ENCODE results near the gene PTTG2. TPM values are rescaled to one million over a fixed set of nuclear protein-coding genes. Genes with fewer than 3 reads are reported as not detected.

The PTTG2 gene
- total RNA-seq, 1 donor from 2014 or later: not detected

- H3K4me3 ChIP-seq (ENCODE audit: low read depth, low read length): no peak overlapping the region
- DNase-seq (ENCODE audit: low read depth) (no peak), FAIRE-seq (no peak)
- no peaks in the 10 kb centered on the region for H3K36me3 ChIP-seq (ENCODE audit: control insufficient read depth, insufficient read depth, low read length)
- no peaks in the 10 kb centered on the region for H3K27me3 ChIP-seq (ENCODE audit: control insufficient read depth, insufficient read depth, low read length)
- TF ChIP-seq CTCF (IDR thresholded peaks at IDR 0.05; ENCODE audit: insufficient read depth, low read length, severe bottlenecking): no peak
Observed at GRCh38 chr4:38005637-38006036, 45.4 kb downstream of the PTTG2 start.

GRCh38 chr4:38007645-38008044 lies 47.4 kb downstream of the PTTG2 start:
- DNase-seq (ENCODE audit: low read depth) (no peak), FAIRE-seq (peak; percentile 13)
- Histone ChIP-seq H3K27me3 (ENCODE audit: control insufficient read depth, insufficient read depth, low read length) (no peaks in the 10 kb centered on the region), H3K36me3 (ENCODE audit: control insufficient read depth, insufficient read depth, low read length) (no peaks in the 10 kb centered on the region), H3K4me3 (ENCODE audit: low read depth, low read length) (no peak overlapping the region)
- TF ChIP-seq CTCF (IDR thresholded peaks at IDR 0.05; ENCODE audit: insufficient read depth, low read length, severe bottlenecking): no peak

- H3K36me3 ChIP-seq (ENCODE audit: control insufficient read depth, insufficient read depth, low read length): no peaks in the 10 kb centered on the region
- no peak overlapping the region for H3K4me3 ChIP-seq (ENCODE audit: low read depth, low read length)
- no peak for TF ChIP-seq CTCF (IDR thresholded peaks at IDR 0.05; ENCODE audit: insufficient read depth, low read length, severe bottlenecking)
- DNase-seq (ENCODE audit: low read depth) (no peak), FAIRE-seq (no peak)
- H3K27me3 ChIP-seq (ENCODE audit: control insufficient read depth, insufficient read depth, low read length): no peaks in the 10 kb centered on the region
Observed at GRCh38 chr4:38008571-38009021, 48.4 kb downstream of the PTTG2 start.

GRCh38 chr4:38009421-38009820 lies 49.2 kb downstream of the PTTG2 start:
- no peaks in the 10 kb centered on the region for H3K36me3 ChIP-seq (ENCODE audit: control insufficient read depth, insufficient read depth, low read length)
- FAIRE-seq (no peak), DNase-seq (ENCODE audit: low read depth) (no peak)
- TF ChIP-seq CTCF (IDR thresholded peaks at IDR 0.05; ENCODE audit: insufficient read depth, low read length, severe bottlenecking): no peak
- no peaks in the 10 kb centered on the region for H3K27me3 ChIP-seq (ENCODE audit: control insufficient read depth, insufficient read depth, low read length)
- no peak overlapping the region for H3K4me3 ChIP-seq (ENCODE audit: low read depth, low read length)

GRCh38 chr4:38009949-38010348 lies 49.8 kb downstream of the PTTG2 start:
- no peak overlapping the region for H3K4me3 ChIP-seq (ENCODE audit: low read depth, low read length)
- no peak for DNase-seq (ENCODE audit: low read depth)
- no peaks in the 10 kb centered on the region for H3K36me3 ChIP-seq (ENCODE audit: control insufficient read depth, insufficient read depth, low read length)
- TF ChIP-seq CTCF (IDR thresholded peaks at IDR 0.05; ENCODE audit: insufficient read depth, low read length, severe bottlenecking): no peak
- H3K27me3 ChIP-seq (ENCODE audit: control insufficient read depth, insufficient read depth, low read length): no peaks in the 10 kb centered on the region
- FAIRE-seq: no peak

Other genes with a start within 250 kb of the PTTG2 start
- 59.2 and 61.3 TPM in 2 replicates for gene PGM2, start 133.7 kb upstream of the PTTG2 start, total RNA-seq
- gene TBC1D1, start 69.3 kb upstream of the PTTG2 start, total RNA-seq: 30.3 and 47.1 TPM in 2 replicates

Data from bronchial epithelial cell (primary cell).